AG09309 (cell line): ENCODE data around the gene ARFGAP1.

Experiments used
- DNase-seq: peaks from one replicate; pipeline ENCODE4 v3.0.0-alpha.2; 2010; ENCODE audit warnings: low read depth
- H3K4me3 ChIP-seq: 2 replicates; pipeline ENCODE4 v1.5.1; 2011; ENCODE audit warnings: mild to moderate bottlenecking, low read depth, low read length, moderate library complexity; ENCODE audit not compliant: control insufficient read depth
- CTCF ChIP-seq: IDR thresholded peaks from 2 replicates; pipeline ENCODE4 v1.5.1; 2011; ENCODE audit warnings: mild to moderate bottlenecking, low read depth, low read length, inconsistent platforms; ENCODE audit not compliant: insufficient read depth, control insufficient read depth; ENCODE audit errors: missing control alignments

The ARFGAP1 gene

DNA sequence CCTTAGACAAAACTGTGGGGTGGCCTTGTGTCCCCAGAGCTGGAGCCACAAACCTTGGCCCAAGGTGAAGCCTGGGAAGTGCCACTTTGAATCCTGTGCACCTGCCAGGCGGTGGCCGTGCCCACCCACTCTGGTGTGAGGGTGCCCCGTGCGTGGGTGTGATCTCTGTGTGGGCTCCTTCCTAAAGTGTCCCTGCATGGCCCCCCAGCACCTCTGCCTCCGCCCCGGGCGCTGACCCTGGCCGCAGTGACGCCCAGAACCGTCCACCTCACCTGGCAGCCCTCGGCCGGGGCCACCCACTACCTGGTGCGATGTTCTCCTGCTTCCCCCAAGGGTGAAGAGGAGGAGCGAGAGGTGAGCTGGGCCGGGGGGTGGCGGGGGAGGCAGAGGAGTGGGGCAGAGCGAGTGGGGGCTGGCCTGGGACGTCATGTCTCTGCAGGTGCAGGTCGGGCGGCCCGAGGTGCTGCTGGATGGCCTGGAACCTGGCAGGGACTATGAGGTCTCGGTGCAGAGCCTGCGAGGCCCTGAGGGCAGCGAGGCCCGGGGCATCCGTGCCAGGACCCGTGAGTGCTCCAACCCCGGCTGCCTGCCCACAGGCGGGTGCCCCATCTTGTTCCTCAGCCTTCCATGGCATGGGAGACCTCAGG, 38.7 kb downstream of the ARFGAP1 start:
- no peak for DNase-seq
- no peak for TF ChIP-seq CTCF
- no peak overlapping the region for H3K4me3 ChIP-seq

DNA sequence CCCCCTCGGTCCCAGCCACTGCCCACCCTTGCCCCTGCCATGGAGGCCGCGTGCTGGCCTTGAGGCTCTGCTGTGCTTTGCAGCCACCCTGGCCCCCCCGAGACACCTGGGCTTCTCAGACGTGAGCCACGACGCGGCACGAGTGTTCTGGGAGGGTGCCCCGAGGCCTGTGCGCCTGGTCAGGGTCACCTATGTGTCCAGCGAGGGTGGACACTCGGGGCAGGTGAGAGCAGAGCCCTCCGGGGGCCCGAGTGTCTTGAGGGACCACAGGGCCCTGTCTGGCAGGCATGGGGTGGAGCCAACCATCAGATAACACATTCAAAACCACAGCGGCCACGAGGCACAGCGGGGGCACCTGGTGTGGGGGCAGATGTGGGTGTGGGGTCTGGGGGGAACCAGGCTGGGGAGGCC, 39.2 kb downstream of the ARFGAP1 start:
- no peak for DNase-seq
- TF ChIP-seq CTCF: no peak
- no peak overlapping the region for H3K4me3 ChIP-seq

- no peak overlapping the region for H3K4me3 ChIP-seq
- TF ChIP-seq CTCF: no peak
- no peak for DNase-seq
Measured at GRCh38 chr20:63312273-63312672, 39.7 kb downstream of the ARFGAP1 start.

DNA sequence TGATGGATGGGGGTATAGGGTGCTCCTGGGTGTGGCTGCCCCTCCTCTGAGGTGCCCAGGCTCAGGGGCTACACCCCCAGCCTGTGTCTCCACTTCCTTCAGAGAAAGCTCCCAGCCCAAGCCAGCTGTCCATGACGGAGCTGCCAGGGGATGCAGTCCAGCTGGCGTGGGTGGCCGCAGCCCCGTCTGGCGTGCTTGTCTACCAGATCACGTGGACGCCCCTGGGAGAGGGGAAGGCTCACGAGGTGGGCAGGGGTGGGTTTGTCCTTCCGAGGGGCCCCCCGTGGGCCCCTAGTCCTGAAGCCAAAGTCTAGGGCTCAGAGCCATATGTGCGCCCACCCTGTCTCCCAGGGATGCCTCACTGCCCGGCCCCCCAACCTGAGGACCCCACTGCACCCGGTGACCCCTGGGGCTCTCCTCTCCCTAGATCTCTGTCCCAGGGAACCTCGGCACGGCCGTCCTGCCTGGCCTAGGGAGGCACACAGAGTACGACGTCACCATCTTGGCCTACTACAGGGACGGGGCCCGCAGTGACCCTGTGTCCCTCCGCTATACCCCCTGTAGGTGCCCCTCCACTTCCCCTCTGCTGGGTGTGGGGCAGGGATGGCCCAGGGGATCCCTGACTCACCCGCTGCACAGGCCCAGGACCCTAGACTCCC, 40.2 kb downstream of the ARFGAP1 start:
- H3K4me3 ChIP-seq: no peak overlapping the region
- TF ChIP-seq CTCF: no peak
- DNase-seq: no peak

GRCh38 chr20:63313349-63314014, 40.9 kb downstream of the ARFGAP1 start:
- no peak overlapping the region for H3K4me3 ChIP-seq
- TF ChIP-seq CTCF: no peak
- no peak for DNase-seq

GRCh38 chr20:63314015-63314471, 41.4 kb downstream of the ARFGAP1 start:
- no peak for TF ChIP-seq CTCF
- DNase-seq: no peak
- no peak overlapping the region for H3K4me3 ChIP-seq
